Activated CD4-positive, alpha-beta T cell treated with anti-CD3 and anti-CD28 coated beads, Interleukin-2, amount 10 ng/mL, durations not matched to agents 7 days and 5 days (primary cell): Measurements from ENCODE around the gene PKD1. TPM values are rescaled to one million over a fixed set of nuclear protein-coding genes. Genes with fewer than 3 reads are reported as not detected.
"Not testable (repeated sequence)": the region's sequence is repeated elsewhere in the genome, so short reads cannot be mapped to it uniquely, and the experiment has no call there.

Source experiments
- CTCF ChIA-PET: fragments of 350-600 bp; sonication (Branson Sonifier 250); formaldehyde crosslinking; loops from one replicate; lab custom pipeline; 2021; ENCODE audit warnings: antibody characterized with exemption; lab: Charles Lee
- POLR2A ChIA-PET: fragments of 350-600 bp; sonication (Branson Sonifier 250); formaldehyde crosslinking; loops from one replicate; lab custom pipeline; 2021; ENCODE audit warnings: antibody characterized with exemption; lab: Charles Lee
- DNase-seq: peaks from one replicate; pipeline ENCODE4 v3.0.0-alpha.2; 2020
- H3K27ac Mint-ChIP-seq: one replicate; pipeline ENCODE4 v1.8.0; 2021; ENCODE audit warnings: mild to moderate bottlenecking, moderate library complexity, mixed read lengths
- H3K27me3 Mint-ChIP-seq: one replicate; pipeline ENCODE4 v1.8.0; 2021; ENCODE audit warnings: mixed read lengths
- H3K36me3 Mint-ChIP-seq: one replicate; pipeline ENCODE4 v1.8.0; 2021; ENCODE audit warnings: low read depth, mixed read lengths
- H3K4me1 Mint-ChIP-seq: one replicate; pipeline ENCODE4 v1.8.0; 2021; ENCODE audit warnings: mixed read lengths
- H3K4me3 Mint-ChIP-seq: one replicate; pipeline ENCODE4 v1.8.0; 2021; ENCODE audit warnings: mild to moderate bottlenecking, moderate library complexity, mixed read lengths
- H3K9me3 Mint-ChIP-seq: one replicate; pipeline ENCODE4 v1.8.0; 2021; ENCODE audit warnings: mixed read lengths
- total RNA-seq, 2 experiments: library from RNA; stranded (reverse); gene quantifications; one replicate each; pipeline ENCODE4 v1.2.3, GENCODE V29; 2021

The PKD1 gene
- total RNA-seq, 2 experiments from 2014 or later = 72.9 to 77.2 TPM

- no peak overlapping the region for H3K4me3 Mint-ChIP-seq
- ChIA-PET POLR2A (no interaction called here), CTCF (no interaction called here)
- H3K27me3 Mint-ChIP-seq = no peaks in the 10 kb centered on the region
- H3K27ac Mint-ChIP-seq = no peak overlapping the region
- DNase-seq = no peak
- H3K9me3 Mint-ChIP-seq = no peaks in the 10 kb centered on the region
- peaks cover under 1% of the 10 kb centered on the region for H3K36me3 Mint-ChIP-seq
- no peaks in the 10 kb centered on the region for H3K4me1 Mint-ChIP-seq
Measured at GRCh38 chr16:2102471-2102870, 33.2 kb downstream of the PKD1 start.

GRCh38 chr16:2101581-2101980 is 34.1 kb downstream of the PKD1 start:
- H3K9me3 Mint-ChIP-seq, H3K27ac Mint-ChIP-seq, H3K36me3 Mint-ChIP-seq, H3K4me3 Mint-ChIP-seq, H3K4me1 Mint-ChIP-seq, H3K27me3 Mint-ChIP-seq, POLR2A ChIA-PET, DNase-seq: not testable (repeated sequence)
- CTCF ChIA-PET = interaction anchor here (0.9 kb wide), 1 partner anchor 28 kb away, joined by 3 read pairs; no protein-coding TSS in a partner anchor

GRCh38 chr16:2097689-2098088 is 38.0 kb downstream of the PKD1 start:
- CTCF ChIA-PET, H3K27me3 Mint-ChIP-seq, H3K4me1 Mint-ChIP-seq, DNase-seq, H3K27ac Mint-ChIP-seq, H3K9me3 Mint-ChIP-seq, H3K4me3 Mint-ChIP-seq, H3K36me3 Mint-ChIP-seq: not testable (repeated sequence)
- POLR2A ChIA-PET = interaction anchor here (0.6 kb wide), 1 partner anchor 25 kb away, joined by 3 read pairs; no protein-coding TSS in a partner anchor

- DNase-seq = no peak
- Mint-ChIP-seq H3K27ac (no peak overlapping the region), H3K4me1 (no peaks in the 10 kb centered on the region), H3K36me3 (peaks cover 3% of the 10 kb centered on the region), H3K4me3 (no peak overlapping the region), H3K27me3 (no peaks in the 10 kb centered on the region), H3K9me3 (no peaks in the 10 kb centered on the region)
- ChIA-PET CTCF (no interaction called here), POLR2A (no interaction called here)
Measured at GRCh38 chr16:2096853-2097595, 38.7 kb downstream of the PKD1 start.

- peaks cover 3% of the 10 kb centered on the region for H3K36me3 Mint-ChIP-seq
- H3K9me3 Mint-ChIP-seq = no peaks in the 10 kb centered on the region
- DNase-seq = no peak
- ChIA-PET CTCF (no interaction called here), POLR2A (no interaction called here)
- H3K27me3 Mint-ChIP-seq = no peaks in the 10 kb centered on the region
- no peaks in the 10 kb centered on the region for H3K4me1 Mint-ChIP-seq
- no peak overlapping the region for H3K27ac Mint-ChIP-seq
- no peak overlapping the region for H3K4me3 Mint-ChIP-seq
Measured at GRCh38 chr16:2095918-2096582, 39.6 kb downstream of the PKD1 start.

GRCh38 chr16:2095315-2095853 is 40.3 kb downstream of the PKD1 start:
- Mint-ChIP-seq H3K4me3 (no peak overlapping the region), H3K4me1 (no peaks in the 10 kb centered on the region), H3K27ac (no peak overlapping the region), H3K9me3 (no peaks in the 10 kb centered on the region), H3K27me3 (no peaks in the 10 kb centered on the region), H3K36me3 (peaks cover 3% of the 10 kb centered on the region)
- DNase-seq = no peak
- CTCF ChIA-PET = no interaction called here
- POLR2A ChIA-PET = no interaction called here

GRCh38 chr16:2093793-2094192 is 41.9 kb downstream of the PKD1 start:
- H3K9me3 Mint-ChIP-seq = no peaks in the 10 kb centered on the region
- no peaks in the 10 kb centered on the region for H3K27me3 Mint-ChIP-seq
- H3K4me3 Mint-ChIP-seq = no peak overlapping the region
- no peak for DNase-seq
- no peak overlapping the region for H3K27ac Mint-ChIP-seq
- H3K36me3 Mint-ChIP-seq = peaks cover 5% of the 10 kb centered on the region
- ChIA-PET POLR2A (no interaction called here), CTCF (no interaction called here)
- H3K4me1 Mint-ChIP-seq = no peaks in the 10 kb centered on the region

GRCh38 chr16:2092866-2093265 is 42.8 kb downstream of the PKD1 start:
- CTCF ChIA-PET = no interaction called here
- Mint-ChIP-seq H3K9me3 (no peaks in the 10 kb centered on the region), H3K36me3 (peaks cover 5% of the 10 kb centered on the region), H3K4me1 (no peaks in the 10 kb centered on the region), H3K27me3 (no peaks in the 10 kb centered on the region), H3K4me3 (no peak overlapping the region), H3K27ac (peak overlapping the region; percentile 19)
- POLR2A ChIA-PET = no interaction called here
- no peak for DNase-seq

GRCh38 chr16:2092256-2092620 is 43.5 kb downstream of the PKD1 start:
- Mint-ChIP-seq H3K27me3 (no peaks in the 10 kb centered on the region), H3K27ac (no peak overlapping the region), H3K36me3 (peaks cover 5% of the 10 kb centered on the region), H3K9me3 (no peaks in the 10 kb centered on the region), H3K4me1 (no peaks in the 10 kb centered on the region), H3K4me3 (no peak overlapping the region)
- DNase-seq = no peak
- POLR2A ChIA-PET = no interaction called here
- CTCF ChIA-PET = interaction anchor here (0.6 to 0.7 kb wide), 2 partner anchors 12 to 89 kb away, joined by 3 read pairs; no protein-coding TSS in a partner anchor

GRCh38 chr16:2091547-2092255 is 44.0 kb downstream of the PKD1 start:
- Mint-ChIP-seq H3K27me3 (no peaks in the 10 kb centered on the region), H3K4me3 (no peak overlapping the region), H3K27ac (no peak overlapping the region), H3K36me3 (peaks cover 5% of the 10 kb centered on the region), H3K9me3 (no peaks in the 10 kb centered on the region), H3K4me1 (no peaks in the 10 kb centered on the region)
- ChIA-PET CTCF (interaction anchor here (0.6 to 1.6 kb wide), 3 partner anchors 11 to 88 kb away, joined by 3 to 4 read pairs (median 3); no protein-coding TSS in a partner anchor), POLR2A (no interaction called here)
- DNase-seq = no peak

GRCh38 chr16:2090777-2091546 is 44.7 kb downstream of the PKD1 start:
- ChIA-PET POLR2A (no interaction called here), CTCF (interaction anchor here (1.6 kb wide), 1 partner anchor 29 kb away, joined by 4 read pairs; no protein-coding TSS in a partner anchor)
- H3K9me3 Mint-ChIP-seq = no peaks in the 10 kb centered on the region
- no peak overlapping the region for H3K4me3 Mint-ChIP-seq
- no peak for DNase-seq
- no peaks in the 10 kb centered on the region for H3K4me1 Mint-ChIP-seq
- peaks cover 5% of the 10 kb centered on the region for H3K36me3 Mint-ChIP-seq
- H3K27ac Mint-ChIP-seq = no peak overlapping the region
- H3K27me3 Mint-ChIP-seq = no peaks in the 10 kb centered on the region

- CTCF ChIA-PET = interaction anchor here (0.6 to 1.6 kb wide), 2 partner anchors 29 to 50 kb away, joined by 3 to 4 read pairs; no protein-coding TSS in a partner anchor
Measured at GRCh38 chr16:2090481-2090776, 45.3 kb downstream of the PKD1 start.

More at GRCh38 chr16:2090481-2090776, 45.3 kb downstream of the PKD1 start:
- peaks cover 5% of the 10 kb centered on the region for H3K36me3 Mint-ChIP-seq
- H3K9me3 Mint-ChIP-seq = no peaks in the 10 kb centered on the region
- no peaks in the 10 kb centered on the region for H3K27me3 Mint-ChIP-seq
- H3K4me3 Mint-ChIP-seq = no peak overlapping the region
- no peak overlapping the region for H3K27ac Mint-ChIP-seq
- POLR2A ChIA-PET = no interaction called here
- no peaks in the 10 kb centered on the region for H3K4me1 Mint-ChIP-seq
- DNase-seq = no peak
